NK-92 treated with Interleukin-12 subunit alpha and Interleukin-12 subunit beta, amount 100 ng/mL, for 24 hours (cell line): ENCODE results near the gene TBX22.
"Not testable (repeated sequence)": the region's sequence is repeated elsewhere in the genome, so short reads cannot be mapped to it uniquely, and the experiment has no call there.

Experiments
- DNase-seq: peaks from one replicate; lab custom pipeline; 2025; lab: John Stamatoyannopoulos, UW

TBX22 gene, protein sequence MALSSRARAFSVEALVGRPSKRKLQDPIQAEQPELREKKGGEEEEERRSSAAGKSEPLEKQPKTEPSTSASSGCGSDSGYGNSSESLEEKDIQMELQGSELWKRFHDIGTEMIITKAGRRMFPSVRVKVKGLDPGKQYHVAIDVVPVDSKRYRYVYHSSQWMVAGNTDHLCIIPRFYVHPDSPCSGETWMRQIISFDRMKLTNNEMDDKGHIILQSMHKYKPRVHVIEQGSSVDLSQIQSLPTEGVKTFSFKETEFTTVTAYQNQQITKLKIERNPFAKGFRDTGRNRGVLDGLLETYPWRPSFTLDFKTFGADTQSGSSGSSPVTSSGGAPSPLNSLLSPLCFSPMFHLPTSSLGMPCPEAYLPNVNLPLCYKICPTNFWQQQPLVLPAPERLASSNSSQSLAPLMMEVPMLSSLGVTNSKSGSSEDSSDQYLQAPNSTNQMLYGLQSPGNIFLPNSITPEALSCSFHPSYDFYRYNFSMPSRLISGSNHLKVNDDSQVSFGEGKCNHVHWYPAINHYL

DNA sequence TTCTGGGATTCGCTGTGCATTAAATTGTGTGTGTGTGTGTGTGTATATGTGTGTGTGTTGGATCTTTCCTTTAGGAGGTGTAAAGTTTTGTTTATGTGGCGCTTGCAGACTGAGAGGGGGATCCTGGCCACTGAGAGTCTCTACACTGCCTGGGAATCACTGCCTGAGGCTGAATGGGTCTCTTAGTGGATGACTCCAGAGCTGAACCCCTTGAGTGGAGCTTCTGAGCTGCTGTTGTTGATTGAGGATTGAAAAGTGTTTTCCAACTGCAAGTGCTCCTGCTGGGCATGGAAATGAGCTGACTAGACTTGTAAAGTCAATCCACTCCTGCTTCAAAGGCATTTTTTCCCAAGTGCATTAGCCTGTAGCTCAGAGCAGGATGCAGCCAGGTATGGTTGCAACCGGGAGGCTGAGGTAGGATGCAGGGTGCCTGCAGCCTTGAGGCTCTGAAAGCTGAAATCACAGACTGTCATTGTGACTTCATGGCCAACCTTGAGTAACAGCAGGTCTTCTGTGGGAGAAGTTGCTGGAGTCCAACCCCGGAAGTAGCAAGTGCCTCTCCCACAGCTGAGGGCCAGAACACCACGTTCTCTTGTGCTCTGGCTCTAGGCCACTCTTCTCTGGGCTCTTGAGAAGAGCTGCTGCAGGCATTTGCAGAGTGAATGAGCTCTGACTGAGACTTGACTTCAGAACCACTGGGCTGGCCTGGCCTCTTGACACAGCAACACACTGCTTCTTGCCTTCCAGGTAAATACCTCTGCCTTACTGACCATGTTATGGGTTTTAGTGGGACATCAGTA is at the start of gene TBX22:
TSS of gene TBX22 (plus strand) at position 613 of the 800 bp plus-strand sequence. CDS start 7,517 bp downstream, outside the sequence.
- DNase-seq = no peak

DNA sequence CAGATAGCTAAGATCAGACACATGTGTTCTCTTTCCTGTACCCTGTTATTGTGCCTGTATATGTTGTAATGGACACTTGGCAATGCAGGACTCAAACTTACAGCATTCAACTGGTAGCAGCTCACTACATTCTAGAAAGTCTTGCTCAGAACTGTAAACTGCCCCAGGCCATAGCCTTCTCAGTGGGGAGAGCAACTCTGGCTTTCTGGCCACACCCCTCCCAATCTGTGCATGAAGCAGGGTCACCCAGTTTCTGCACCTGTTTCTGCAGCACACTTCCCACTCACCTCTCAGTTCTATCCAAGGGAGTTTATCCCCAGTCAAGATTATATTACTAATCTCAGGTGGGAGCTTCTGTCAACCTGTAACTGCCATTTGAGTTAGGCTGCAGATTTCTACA is 38.9 kb upstream of the TBX22 start:
- DNase-seq = no peak

DNA sequence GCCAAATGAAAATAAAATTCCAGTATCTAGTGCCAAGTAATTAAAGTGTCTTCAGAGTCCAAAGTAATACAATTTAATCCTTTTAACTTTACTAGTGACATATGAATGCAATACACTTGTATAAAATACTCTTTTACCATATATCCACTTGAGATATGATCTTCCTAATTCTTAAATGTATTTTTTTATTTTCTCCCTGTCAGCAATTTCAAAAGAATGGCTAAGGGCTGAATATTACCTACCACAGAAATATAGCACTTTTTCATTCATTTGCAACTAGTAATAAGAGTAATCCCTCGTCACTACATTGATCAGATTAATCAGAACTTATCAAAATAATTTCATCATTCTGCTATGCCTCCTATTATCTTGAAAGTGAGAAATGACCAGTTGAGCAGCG is 10.1 kb upstream of the TBX22 start:
- no peak for DNase-seq

DNA sequence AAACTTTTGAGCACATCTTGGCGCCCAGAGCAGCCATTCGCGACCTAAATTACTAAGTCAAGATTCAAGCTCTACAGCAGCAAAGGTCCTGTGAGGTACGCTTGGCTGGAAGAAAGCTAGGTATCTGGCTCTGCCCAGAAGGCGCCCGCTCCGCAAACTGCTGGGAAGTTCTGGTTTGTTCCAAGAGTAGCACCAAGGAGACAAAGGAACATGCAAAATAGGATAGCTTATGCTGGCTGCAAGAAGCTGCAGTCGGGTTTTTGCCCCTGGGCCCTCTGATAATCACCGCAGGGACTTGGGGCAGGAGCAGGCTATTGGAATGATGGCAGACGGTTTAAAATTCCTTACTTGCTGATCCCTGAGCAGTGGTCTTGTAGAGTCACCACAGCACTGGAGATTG is 3.0 kb upstream of the TBX22 start:
- DNase-seq = no peak

DNA sequence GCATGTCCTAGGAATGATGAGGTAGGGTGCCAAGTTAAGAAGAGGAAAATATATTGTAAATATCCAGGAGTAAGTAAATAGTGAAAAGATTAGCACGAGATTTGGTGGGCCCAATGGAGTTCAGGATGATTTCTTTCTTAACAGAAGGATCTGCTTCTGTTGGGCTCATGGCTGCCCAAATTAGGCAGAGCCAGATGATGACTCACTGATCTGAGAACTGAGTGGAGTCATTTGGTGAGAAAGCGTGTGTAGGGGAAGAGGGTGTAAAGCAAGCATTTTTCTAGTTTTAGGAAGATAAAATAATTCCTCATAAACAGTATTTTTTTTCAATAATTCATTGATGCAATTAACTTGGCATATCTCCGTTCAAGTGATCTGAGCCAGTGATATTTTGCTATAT is 1.6 kb downstream of the TBX22 start:
- no peak for DNase-seq

DNA sequence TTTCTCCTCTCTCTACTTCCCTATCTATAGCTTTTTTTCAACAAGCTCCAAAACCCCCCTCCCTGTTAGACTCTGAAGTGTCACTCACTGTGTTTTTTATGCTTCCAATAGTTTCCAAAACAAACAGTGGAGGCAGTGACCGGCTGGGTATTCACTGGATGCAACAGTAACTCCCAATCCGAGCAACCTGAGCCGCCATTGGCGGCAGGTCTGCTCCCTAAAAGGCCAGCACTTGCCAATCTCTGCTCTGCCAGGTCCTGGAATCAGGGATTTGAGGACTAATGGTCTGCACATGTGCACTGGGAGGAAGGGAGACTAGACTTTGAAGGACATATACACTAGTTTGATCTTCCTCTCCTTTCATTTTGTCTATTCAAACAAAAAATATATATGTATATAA is 7.1 kb downstream of the TBX22 start:
- DNase-seq = no peak

DNA sequence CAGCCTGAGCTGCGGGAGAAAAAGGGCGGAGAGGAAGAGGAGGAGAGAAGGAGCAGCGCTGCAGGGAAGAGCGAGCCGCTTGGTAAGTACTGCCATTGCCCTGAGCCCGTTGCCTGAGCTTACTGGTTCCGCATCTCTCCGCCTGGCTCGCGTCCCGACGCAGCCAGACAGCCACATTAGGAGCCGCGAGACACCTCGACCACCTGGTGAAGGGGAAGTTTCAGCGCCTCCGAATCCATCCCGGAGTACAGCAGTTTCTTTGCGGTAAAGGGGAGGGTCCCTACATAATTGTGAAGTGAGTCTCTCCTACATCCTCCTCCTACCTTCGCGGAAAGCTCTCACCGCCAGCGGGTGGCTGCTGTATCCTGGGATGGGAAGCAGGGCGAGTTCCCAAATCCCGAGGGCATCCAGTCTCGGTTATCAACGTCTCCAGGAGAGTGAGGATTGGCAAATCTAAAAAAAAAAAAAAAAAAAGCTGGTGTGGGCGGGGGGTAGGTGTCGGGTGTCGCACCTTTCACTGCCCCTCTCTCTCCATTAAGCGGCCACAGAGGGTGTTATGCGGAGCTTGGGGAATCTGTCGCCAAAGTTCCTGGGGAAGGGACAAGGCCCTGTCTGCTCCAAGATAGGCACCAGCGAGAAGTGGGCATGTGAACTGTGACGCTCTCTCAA is 7.9 kb downstream of the TBX22 start:
- no peak for DNase-seq

DNA sequence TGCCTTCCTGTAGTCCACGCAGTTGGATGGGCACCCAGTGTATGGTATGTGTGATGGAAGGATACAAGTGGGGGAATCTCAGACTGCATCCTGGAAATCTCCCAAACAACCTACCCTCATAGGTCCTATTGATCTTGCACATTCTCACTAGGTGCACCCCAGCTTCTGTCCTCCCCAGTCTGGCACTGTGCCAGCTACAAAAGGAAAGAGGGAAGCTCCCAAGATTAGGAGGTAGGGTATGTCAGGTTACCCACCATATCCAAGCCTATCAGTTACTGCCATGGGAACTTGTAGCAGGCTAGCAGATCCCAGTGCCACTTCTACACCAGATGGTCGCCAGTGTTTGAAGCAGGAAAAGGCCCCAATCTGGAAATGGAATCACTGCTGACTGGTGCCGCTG is 11.6 kb downstream of the TBX22 start:
- no peak for DNase-seq

DNA sequence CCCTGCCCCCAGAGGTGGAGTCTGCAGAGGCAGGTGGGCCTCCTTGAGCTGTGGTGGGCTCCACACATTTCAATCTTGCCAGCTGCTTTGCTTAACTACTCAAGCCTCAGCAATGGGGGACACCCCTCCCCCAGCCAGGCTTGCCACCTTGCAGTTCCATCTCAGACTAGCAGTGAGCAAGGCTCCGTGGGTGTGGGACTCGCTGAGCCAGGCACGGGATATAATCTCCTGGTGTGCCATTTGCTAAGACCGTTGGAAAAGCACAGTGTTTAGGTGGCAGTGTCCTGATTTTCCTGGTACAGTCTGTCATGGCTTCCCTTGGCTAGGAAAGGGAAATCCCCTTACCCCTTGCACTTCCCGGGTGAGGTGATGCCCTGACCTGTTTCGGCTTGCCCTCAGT is 51.6 kb downstream of the TBX22 start:
- DNase-seq = not testable (repeated sequence)

DNA sequence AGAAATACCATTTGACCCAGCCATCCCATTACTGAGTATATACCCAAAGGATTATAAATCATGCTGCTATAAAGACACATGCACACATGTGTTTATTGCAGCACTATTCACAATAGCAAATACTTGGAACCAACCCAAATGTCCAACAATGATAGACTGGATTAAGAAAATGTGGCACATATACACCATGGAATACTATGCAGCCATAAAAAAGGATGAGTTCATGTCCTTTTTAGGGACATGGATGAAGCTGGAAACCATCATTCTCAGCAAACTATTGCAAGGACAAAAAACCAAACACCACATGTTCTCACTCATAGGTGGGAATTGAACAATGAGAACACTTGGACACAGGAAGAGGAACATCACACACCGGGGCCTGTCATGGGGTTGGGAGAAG is 61.1 kb downstream of the TBX22 start:
- DNase-seq = not testable (repeated sequence)
